ENCODE results near the gene MCRIP1. TPM values are rescaled to one million over a fixed set of nuclear protein-coding genes. Genes with fewer than 3 reads are reported as not detected.

MCRIP1 gene
- total and polyA plus RNA-seq, 2 of the 8 experiments (the other 6 are each of a cell fraction or from before 2014, with no cell fraction given), result 103 to 151 TPM

DNA sequence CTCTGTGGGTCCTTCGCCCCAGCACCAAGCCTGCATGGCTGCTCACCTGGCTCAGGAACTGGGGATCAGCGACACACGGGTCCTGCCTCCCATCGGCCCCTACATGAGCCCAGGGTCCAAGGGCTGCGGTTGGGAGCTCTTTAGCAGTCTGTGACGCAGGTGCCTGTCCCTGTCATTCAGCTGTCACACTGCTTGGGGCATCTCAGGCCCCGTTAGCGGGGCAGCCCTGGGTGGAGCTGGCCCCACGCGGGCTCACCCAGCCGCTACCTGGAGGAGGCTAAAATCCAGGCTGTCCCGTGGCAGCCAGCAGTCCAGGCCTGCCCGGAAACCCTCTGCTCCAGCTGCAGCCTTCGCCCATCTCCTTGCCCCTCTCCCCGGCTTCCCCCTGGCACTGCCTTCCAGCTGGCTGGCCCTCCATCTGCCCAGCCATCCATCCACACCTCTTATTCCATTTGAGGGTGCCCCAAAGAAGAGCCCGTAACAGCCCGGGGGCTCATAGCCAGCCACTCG lies 25.8 kb downstream of the MCRIP1 start:
- POLR2A ChIA-PET (ENCODE audit: partially characterized antibody), result interaction anchor here (0.7 to 2.7 kb wide), 9 partner anchors 8 to 178 kb away, joined by 3 to 6 read pairs (median 3); partner anchors contain the start of gene MRPL12

More for the DNA sequence above, 25.8 kb downstream of the MCRIP1 start:
- Histone ChIP-seq H3K27me3 (replicated peaks in 1 of 4; ENCODE audit: control insufficient read depth in 3 of 4, extremely low read depth in 1 of 4, insufficient read depth in 3 of 4, low read length in 3 of 4) (peaks cover 34 to 48% (median 42%) of the 10 kb centered on the region in 4 experiments), H3K36me3 (ENCODE audit: control insufficient read depth in 2 of 4, insufficient read depth in 4 of 4, low read length in 3 of 4) (peaks cover 0 to 10% (median 0%) of the 10 kb centered on the region in 4 experiments; a peak in 1 of 8 replicates), H2BK5ac (ENCODE audit: low read depth, low read length) (no peak overlapping the region), H2AFZ (ENCODE audit: low read length) (no peak overlapping the region), H3K79me2 (ENCODE audit: control insufficient read depth in 1 of 2, insufficient read depth in 2 of 2, low read length in 2 of 2) (no peaks in the 10 kb centered on the region), H3K4me2 (ENCODE audit: insufficient read depth in 1 of 2, low read depth in 2 of 2, low read length in 2 of 2) (no peak overlapping the region), H3K9me3 (ENCODE audit: insufficient read depth in 2 of 2, low read depth in 1 of 2, low read length in 1 of 2) (no peaks in the 10 kb centered on the region), H3K23me2 (ENCODE audit: low read depth, low read length) (peaks cover 5% of the 10 kb centered on the region; the same call in 1 of the 2 replicates), H4K5ac (ENCODE audit: insufficient read length, low read depth, low read length) (no peak overlapping the region), H3K4ac (replicated peaks; ENCODE audit: insufficient read length, low read depth, low read length) (no peak overlapping the region), H4K20me1 (replicated peaks in 1 of 2; ENCODE audit: control insufficient read depth in 1 of 2, insufficient read depth in 2 of 2, low read length in 2 of 2) (peaks cover 0 to 1% of the 10 kb centered on the region in 2 experiments), H2BK120ac (replicated peaks; ENCODE audit: low read depth, low read length) (no peak overlapping the region), H3K9ac (replicated peaks in 1 of 4; ENCODE audit: extremely low read depth in 1 of 4, low read depth in 3 of 4, low read length in 3 of 4) (no peak overlapping the region), H3K23ac (ENCODE audit: insufficient read length) (no peak overlapping the region), H2BK20ac (ENCODE audit: low read length) (no peak overlapping the region), H4K91ac (replicated peaks; ENCODE audit: insufficient read length, low read length) (no peak overlapping the region), H2AK5ac (ENCODE audit: low read depth, low read length) (no peak overlapping the region), H3K4me3 (ENCODE audit: extremely low read depth in 1 of 4, insufficient read depth in 2 of 4, low read depth in 3 of 4, low read length in 4 of 4) (no peak overlapping the region), H3K79me1 (ENCODE audit: low read depth, low read length) (no peaks in the 10 kb centered on the region), H4K8ac (ENCODE audit: extremely low read depth, insufficient read depth, low read length) (no peak overlapping the region), H3K56ac (replicated peaks; ENCODE audit: insufficient read length, low read depth, low read length) (no peak overlapping the region), H3K27ac (ENCODE audit: low read depth, low read length) (no peak overlapping the region), H3K14ac (ENCODE audit: insufficient read length) (no peak overlapping the region), H2BK15ac (ENCODE audit: low read length) (no peak overlapping the region), H3K18ac (ENCODE audit: extremely low read depth, low read length) (no peak overlapping the region), H2BK12ac (ENCODE audit: low read depth, low read length) (no peak overlapping the region), H3K4me1 (replicated peaks in 1 of 4; ENCODE audit: control insufficient read depth in 3 of 4, insufficient read depth in 4 of 4, low read length in 3 of 4) (peaks cover 0 to 3% (median 0%) of the 10 kb centered on the region in 4 experiments; a peak in 3 of 7 replicates)
- CTCF ChIA-PET (ENCODE audit: partially characterized antibody), result interaction anchor here (0.5 to 4.5 kb wide), 16 partner anchors 10 to 299 kb away, joined by 3 to 19 read pairs (median 4); no protein-coding TSS in a partner anchor
- no peak for TF ChIP-seq FOSL1 (IDR thresholded peaks at IDR 0.05; ENCODE audit: insufficient read depth, low read depth, low read length)
- TF ChIP-seq EZH2 (IDR thresholded peaks at IDR 0.05; ENCODE audit: low read depth, low read length, severe bottlenecking), result no peak
- TF ChIP-seq, protein P1, sequence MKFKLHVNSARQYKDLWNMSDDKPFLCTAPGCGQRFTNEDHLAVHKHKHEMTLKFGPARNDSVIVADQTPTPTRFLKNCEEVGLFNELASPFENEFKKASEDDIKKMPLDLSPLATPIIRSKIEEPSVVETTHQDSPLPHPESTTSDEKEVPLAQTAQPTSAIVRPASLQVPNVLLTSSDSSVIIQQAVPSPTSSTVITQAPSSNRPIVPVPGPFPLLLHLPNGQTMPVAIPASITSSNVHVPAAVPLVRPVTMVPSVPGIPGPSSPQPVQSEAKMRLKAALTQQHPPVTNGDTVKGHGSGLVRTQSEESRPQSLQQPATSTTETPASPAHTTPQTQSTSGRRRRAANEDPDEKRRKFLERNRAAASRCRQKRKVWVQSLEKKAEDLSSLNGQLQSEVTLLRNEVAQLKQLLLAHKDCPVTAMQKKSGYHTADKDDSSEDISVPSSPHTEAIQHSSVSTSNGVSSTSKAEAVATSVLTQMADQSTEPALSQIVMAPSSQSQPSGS (IDR thresholded peaks at IDR 0.05; ENCODE audit: low read length), result no peak
- TF ChIP-seq PHF8 (conservative IDR thresholded peaks at IDR 0.05; ENCODE audit: low read depth, low read length), result no peak
- no peak for TF ChIP-seq KDM5A (IDR thresholded peaks at IDR 0.05; ENCODE audit: low read length)
- no peak for TF ChIP-seq TAF1 (IDR thresholded peaks at IDR 0.05; ENCODE audit: low read depth, low read length)
- TF ChIP-seq, protein P2, sequence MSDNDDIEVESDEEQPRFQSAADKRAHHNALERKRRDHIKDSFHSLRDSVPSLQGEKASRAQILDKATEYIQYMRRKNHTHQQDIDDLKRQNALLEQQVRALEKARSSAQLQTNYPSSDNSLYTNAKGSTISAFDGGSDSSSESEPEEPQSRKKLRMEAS (IDR thresholded peaks at IDR 0.05), result no peak
- TF ChIP-seq POLR2AphosphoS5 (IDR thresholded peaks at IDR 0.05; ENCODE audit: low read depth, low read length), result no peak
- no peak for TF ChIP-seq BCL11A (IDR thresholded peaks at IDR 0.05; ENCODE audit: low read depth in 2 of 2, low read length in 2 of 2)
- no peak for TF ChIP-seq TAF7 (optimal IDR thresholded peaks at IDR 0.05; ENCODE audit: borderline replicate concordance, low read depth, low read length)
- FAIRE-seq (no peak), DNase-seq (ENCODE audit: low read depth in 1 of 2, low spot score in 2 of 2) (no peak)
- WGBS, 2 experiments (ENCODE audit: extremely low coverage in 1 of 2, insufficient coverage in 1 of 2, insufficient read length in 1 of 2, insufficient replicate concordance in 2 of 2, low coverage in 1 of 2, low lambda C conversion rate in 2 of 2, missing lambda C conversion rate in 1 of 2), result 81% methylated on average over 18 of the region's 18 CpGs; no CpG with 5 or more reads in 1 of the 2 experiments

Data from H1 (cell line).